ENCODE results near the gene ZC3H4. TPM values are rescaled to one million over a fixed set of nuclear protein-coding genes. Genes with fewer than 3 reads are reported as not detected.
"Not testable (repeated sequence)": the region's sequence is repeated elsewhere in the genome, so short reads cannot be mapped to it uniquely, and the experiment has no call there.

The ZC3H4 gene
- total RNA-seq, 4 donors from 2014 or later: 26.2 to 34.7 (median 30.2) TPM

GRCh38 chr19:47141695-47142094 is 28.1 kb upstream of the ZC3H4 start:
- intact Hi-C loops (cut with DNase I): no loop called here
- Histone ChIP-seq H3K36me3 (peaks cover 16 to 43% (median 32%) of the 10 kb centered on the region in 4 donors), H3K4me1 (peaks cover 0 to 61% (median 46%) of the 10 kb centered on the region in 4 donors), H3K9me3 (no peaks in the 10 kb centered on the region), H3K4me3 (no peak overlapping the region), H3K27ac (replicated peaks in 1 of 4) (peak overlapping the region; percentile 78 to 86 (median 80)), H3K27me3 (no peaks in the 10 kb centered on the region)
- TF ChIP-seq POLR2A (IDR thresholded peaks at IDR 0.05; ENCODE audit: low read depth): no peak
- TF ChIP-seq EP300 (IDR thresholded peaks at IDR 0.05): no peak
- no peak for TF ChIP-seq CTCF (IDR thresholded peaks at IDR 0.05)
- no peak for TF ChIP-seq POLR2AphosphoS5 (IDR thresholded peaks at IDR 0.05)
- no peak for DNase-seq (ENCODE audit: extremely low spot score)

GRCh38 chr19:47141252-47141651 is 27.7 kb upstream of the ZC3H4 start:
- peaks cover 0 to 61% (median 46%) of the 10 kb centered on the region in 4 donors for H3K4me1 ChIP-seq
- H3K4me3 ChIP-seq; H3K27me3 ChIP-seq; DNase-seq (ENCODE audit: extremely low spot score); intact Hi-C loops (cut with DNase I); H3K9me3 ChIP-seq: not testable (repeated sequence)
- peak overlapping the region; percentile 78 to 86 (median 80) for H3K27ac ChIP-seq (replicated peaks in 1 of 4)
- peak in 1 of 2 donors; percentile 22 for TF ChIP-seq POLR2AphosphoS5 (IDR thresholded peaks at IDR 0.05)
- 41% methylated on average over 7 of the region's 7 CpGs for WGBS
- peaks cover 16 to 39% (median 28%) of the 10 kb centered on the region in 4 donors for H3K36me3 ChIP-seq

- Histone ChIP-seq H3K27ac (replicated peaks in 1 of 4) (no peak overlapping the region), H3K4me1 (peaks cover 13 to 69% (median 50%) of the 10 kb centered on the region in 4 donors), H3K27me3 (no peaks in the 10 kb centered on the region), H3K4me3 (no peak overlapping the region), H3K36me3 (peaks cover 0 to 9% (median 2%) of the 10 kb centered on the region in 4 donors), H3K9me3 (no peaks in the 10 kb centered on the region)
- no peak for DNase-seq (ENCODE audit: extremely low spot score)
- TF ChIP-seq POLR2AphosphoS5 (IDR thresholded peaks at IDR 0.05) (no peak), POLR2A (IDR thresholded peaks at IDR 0.05; ENCODE audit: low read depth) (no peak)
- intact Hi-C loops (cut with DNase I): no loop called here
- 81% methylated on average over 3 of the region's 3 CpGs for WGBS
Observed at GRCh38 chr19:47135156-47135555, 21.6 kb upstream of the ZC3H4 start.

GRCh38 chr19:47134545-47134944 is 21.0 kb upstream of the ZC3H4 start:
- Histone ChIP-seq H3K27ac (replicated peaks in 1 of 4) (no peak overlapping the region), H3K9me3 (no peaks in the 10 kb centered on the region), H3K4me3 (no peak overlapping the region), H3K4me1 (peaks cover 13 to 66% (median 51%) of the 10 kb centered on the region in 4 donors), H3K36me3 (peaks cover 0 to 9% (median 2%) of the 10 kb centered on the region in 4 donors), H3K27me3 (no peaks in the 10 kb centered on the region)
- DNase-seq (ENCODE audit: extremely low spot score): no peak
- intact Hi-C loops (cut with DNase I): no loop called here
- WGBS: 75% methylated on average over 2 of the region's 2 CpGs
- TF ChIP-seq POLR2A (IDR thresholded peaks at IDR 0.05; ENCODE audit: low read depth): no peak
- TF ChIP-seq POLR2AphosphoS5 (IDR thresholded peaks at IDR 0.05): no peak
- no peak for TF ChIP-seq EP300 (IDR thresholded peaks at IDR 0.05)
- no peak for TF ChIP-seq CTCF (IDR thresholded peaks at IDR 0.05)

- Histone ChIP-seq H3K9me3 (no peaks in the 10 kb centered on the region), H3K27me3 (no peaks in the 10 kb centered on the region), H3K4me1 (peaks cover 13 to 58% (median 47%) of the 10 kb centered on the region in 4 donors), H3K4me3 (no peak overlapping the region), H3K27ac (replicated peaks in 1 of 4) (no peak overlapping the region), H3K36me3 (peaks cover 0 to 8% (median 2%) of the 10 kb centered on the region in 4 donors)
- intact Hi-C loops (cut with DNase I): no loop called here
- no peak for TF ChIP-seq POLR2AphosphoS5 (IDR thresholded peaks at IDR 0.05)
- TF ChIP-seq POLR2A (IDR thresholded peaks at IDR 0.05; ENCODE audit: low read depth): no peak
- TF ChIP-seq CTCF (IDR thresholded peaks at IDR 0.05): no peak
- no peak for TF ChIP-seq EP300 (IDR thresholded peaks at IDR 0.05)
- no peak for DNase-seq (ENCODE audit: extremely low spot score)
- 87% methylated on average over 10 of the region's 11 CpGs for WGBS
Observed at GRCh38 chr19:47133021-47133471, 19.5 kb upstream of the ZC3H4 start.
